ENCODE measurements around the gene LIG1. TPM values are rescaled to one million over a fixed set of nuclear protein-coding genes. Genes with fewer than 3 reads are reported as not detected.

LIG1 gene
- total and polyA plus RNA-seq, 2 donors (not counting 3 experiments of a cell fraction or from before 2014, with no cell fraction given): 64.0 to 94.7 TPM

DNA sequence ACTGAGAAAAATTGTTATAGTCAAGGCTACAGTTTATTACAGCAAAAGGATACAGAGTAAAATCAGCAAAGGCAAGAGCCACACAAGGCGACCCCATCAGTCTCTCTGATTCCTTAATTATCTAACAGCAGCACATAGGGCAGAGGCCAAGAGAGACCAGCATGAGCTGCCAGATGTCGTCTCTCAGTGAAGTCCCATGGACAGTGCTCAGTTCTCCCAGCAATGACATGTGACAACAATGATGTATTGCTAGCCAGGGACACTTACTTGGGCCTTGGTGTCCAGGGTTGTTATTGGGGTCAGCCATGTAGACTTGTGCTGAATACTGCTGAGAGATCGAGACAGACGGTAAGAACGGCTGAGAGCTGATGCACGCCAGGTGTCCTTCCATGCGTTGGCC, 22.6 kb upstream of the LIG1 start:
- H3K4me2 ChIP-seq (ENCODE audit: insufficient read depth, low read length): no peak overlapping the region
- no peak overlapping the region for H2AFZ ChIP-seq (ENCODE audit: low read depth, low read length)
- H3K9ac ChIP-seq (replicated peaks; ENCODE audit: extremely low read depth, insufficient read depth, low read length): no peak overlapping the region
- no TSS peak for BruUV-seq (replicated peaks)
- intact Hi-C loops (cut with micrococcal nuclease): no loop called here
- H3K36me3 ChIP-seq (ENCODE audit: control insufficient read depth in 2 of 2, extremely low read depth in 1 of 2, insufficient read depth in 2 of 2, low read length in 2 of 2): no peaks in the 10 kb centered on the region
- H3K27me3 ChIP-seq (ENCODE audit: control insufficient read depth in 2 of 2, insufficient read depth in 2 of 2, low read length in 2 of 2): no peaks in the 10 kb centered on the region
- H4K20me1 ChIP-seq (replicated peaks; ENCODE audit: control insufficient read depth, extremely low read depth, insufficient read depth, low read length): no peaks in the 10 kb centered on the region
- ChIA-PET POLR2A (no interaction called here), CTCF (interaction anchor here (2.6 kb wide), 1 partner anchor 85 kb away, joined by 11 read pairs; no protein-coding TSS in a partner anchor)
- no peak for DNase-seq (ENCODE audit: low read depth, low spot score)
- no peak for FAIRE-seq
- no peak for TF ChIP-seq MYC (IDR thresholded peaks at IDR 0.05; ENCODE audit: low read depth, low read length)
- no peaks in the 10 kb centered on the region for H3K9me1 ChIP-seq (replicated peaks; ENCODE audit: control insufficient read depth, extremely low read depth, insufficient read depth, low read length)
- no peaks in the 10 kb centered on the region for H3K9me3 ChIP-seq (replicated peaks; ENCODE audit: control insufficient read depth, insufficient read depth, low read length)
- H3K27ac ChIP-seq (ENCODE audit: insufficient read depth, low read depth, low read length): no peak overlapping the region
- no peak overlapping the region for H3K4me3 ChIP-seq (replicated peaks in 1 of 3; ENCODE audit: insufficient read depth in 1 of 3, low read depth in 1 of 3, low read length in 3 of 3)
- dilution Hi-C loops (cut with MboI; ENCODE audit: extremely low pct_ligation_motif_present, low sequenced_read_pairs): no loop called here
- peaks cover 7% of the 10 kb centered on the region for H3K4me1 ChIP-seq (ENCODE audit: control insufficient read depth, extremely low read depth, insufficient read depth, low read length)
- no peaks in the 10 kb centered on the region for H3K79me2 ChIP-seq (ENCODE audit: control insufficient read depth, insufficient read depth, low read length)

DNA sequence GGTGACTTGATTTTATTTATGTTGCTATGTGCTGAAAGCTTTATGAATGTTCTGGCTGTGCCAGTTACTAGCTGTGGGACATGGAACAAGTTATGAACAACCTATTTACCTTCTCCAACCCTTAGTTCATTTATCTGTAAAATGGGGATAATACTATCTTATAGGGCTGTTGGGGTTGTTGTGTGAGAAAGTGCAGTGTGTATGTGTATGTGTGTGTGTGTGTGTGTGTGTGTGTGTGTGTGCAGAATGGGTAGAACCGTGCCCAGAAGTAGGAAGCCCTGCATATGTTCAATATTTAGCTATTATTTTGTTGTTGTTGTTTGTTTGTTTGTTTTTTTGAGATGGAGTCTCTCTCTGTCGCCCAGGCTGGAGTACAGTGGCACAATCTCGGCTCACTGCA, 20.7 kb upstream of the LIG1 start:
- no peaks in the 10 kb centered on the region for H3K36me3 ChIP-seq (ENCODE audit: control insufficient read depth in 2 of 2, extremely low read depth in 1 of 2, insufficient read depth in 2 of 2, low read length in 2 of 2)
- intact Hi-C loops (cut with micrococcal nuclease): no loop called here
- H2AFZ ChIP-seq (ENCODE audit: low read depth, low read length): no peak overlapping the region
- H3K9me3 ChIP-seq (replicated peaks; ENCODE audit: control insufficient read depth, insufficient read depth, low read length): no peaks in the 10 kb centered on the region
- H3K4me3 ChIP-seq (replicated peaks in 1 of 3; ENCODE audit: insufficient read depth in 1 of 3, low read depth in 1 of 3, low read length in 3 of 3): no peak overlapping the region
- H3K27ac ChIP-seq (ENCODE audit: insufficient read depth, low read depth, low read length): no peak overlapping the region
- no peaks in the 10 kb centered on the region for H4K20me1 ChIP-seq (replicated peaks; ENCODE audit: control insufficient read depth, extremely low read depth, insufficient read depth, low read length)
- TF ChIP-seq, protein P1, sequence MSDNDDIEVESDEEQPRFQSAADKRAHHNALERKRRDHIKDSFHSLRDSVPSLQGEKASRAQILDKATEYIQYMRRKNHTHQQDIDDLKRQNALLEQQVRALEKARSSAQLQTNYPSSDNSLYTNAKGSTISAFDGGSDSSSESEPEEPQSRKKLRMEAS (IDR thresholded peaks at IDR 0.05; ENCODE audit: insufficient read depth, insufficient read length): no peak
- no peaks in the 10 kb centered on the region for H3K27me3 ChIP-seq (ENCODE audit: control insufficient read depth in 2 of 2, insufficient read depth in 2 of 2, low read length in 2 of 2)
- no peak overlapping the region for H3K4me2 ChIP-seq (ENCODE audit: insufficient read depth, low read length)
- H3K79me2 ChIP-seq (ENCODE audit: control insufficient read depth, insufficient read depth, low read length): no peaks in the 10 kb centered on the region
- dilution Hi-C loops (cut with MboI; ENCODE audit: extremely low pct_ligation_motif_present, low sequenced_read_pairs): no loop called here
- ChIA-PET POLR2A (no interaction called here), CTCF (interaction anchor here (0.6 to 2.4 kb wide), 7 partner anchors 9 to 981 kb away, joined by 3 to 11 read pairs (median 4); no protein-coding TSS in a partner anchor)
- H3K9me1 ChIP-seq (replicated peaks; ENCODE audit: control insufficient read depth, extremely low read depth, insufficient read depth, low read length): no peaks in the 10 kb centered on the region
- no peaks in the 10 kb centered on the region for H3K4me1 ChIP-seq (ENCODE audit: control insufficient read depth, extremely low read depth, insufficient read depth, low read length)
- DNase-seq (ENCODE audit: low read depth, low spot score) (no peak), FAIRE-seq (no peak)
- no TSS peak for BruUV-seq (replicated peaks)
- H3K9ac ChIP-seq (replicated peaks; ENCODE audit: extremely low read depth, insufficient read depth, low read length): no peak overlapping the region

Data from endothelial cell of umbilical vein (primary cell).